GM23338 (cell line): ENCODE results near the gene GPALPP1.

Experiments used
- CTCF ChIP-seq, 2 experiments: fragments of 200-600 bp in 1 of 2; sonication (generic) in 1 of 2; conservative IDR thresholded peaks; 2 replicates each; pipeline versions ENCODE4 v1.5.1 to v1.6.1; 2016 to 2017; ENCODE audit warnings: antibody characterized with exemption in 2 of 2, low read depth in 2 of 2, mild to moderate bottlenecking in 2 of 2, moderate library complexity in 1 of 2
- EZH2 ChIP-seq: fragments of 200-600 bp; sonication (generic); IDR thresholded peaks from one replicate; pipeline ENCODE4 v1.8.0; 2017; ENCODE audit warnings: antibody characterized with exemption, mild to moderate bottlenecking, low read depth; ENCODE audit not compliant: unreplicated experiment
- EZH2phosphoT487 ChIP-seq: fragments of 200-600 bp; sonication (generic); IDR thresholded peaks from one replicate; pipeline ENCODE4 v1.8.1; 2018; ENCODE audit warnings: antibody characterized with exemption; ENCODE audit not compliant: unreplicated experiment
- JUNB ChIP-seq: IDR thresholded peaks from one replicate; pipeline ENCODE4 v1.6.1; 2016; ENCODE audit warnings: antibody characterized with exemption; ENCODE audit not compliant: unreplicated experiment
- NANOG ChIP-seq: IDR thresholded peaks from 2 replicates; pipeline ENCODE4 v1.6.1; 2016; ENCODE audit warnings: antibody characterized with exemption, borderline replicate concordance
- POLR2AphosphoS5 ChIP-seq: IDR thresholded peaks from 2 replicates; pipeline ENCODE4 v1.6.1; 2016; ENCODE audit warnings: antibody characterized with exemption, low read depth
- TF ChIP-seq, protein P1 (sequence below): IDR thresholded peaks from one replicate; pipeline ENCODE4 v1.6.1; 2018; ENCODE audit warnings: antibody characterized with exemption; ENCODE audit not compliant: unreplicated experiment

GRCh38 chr13:45051315-45051714 is 62.0 kb downstream of the GPALPP1 start:
- no peak for TF ChIP-seq CTCF (conservative IDR thresholded peaks at IDR 0.05; ENCODE audit: low read depth in 2 of 2)
- no peak for TF ChIP-seq JUNB
- TF ChIP-seq EZH2phosphoT487 = no peak
- no peak for TF ChIP-seq EZH2
- TF ChIP-seq NANOG = no peak
- no peak for TF ChIP-seq POLR2AphosphoS5
- TF ChIP-seq, protein P1, sequence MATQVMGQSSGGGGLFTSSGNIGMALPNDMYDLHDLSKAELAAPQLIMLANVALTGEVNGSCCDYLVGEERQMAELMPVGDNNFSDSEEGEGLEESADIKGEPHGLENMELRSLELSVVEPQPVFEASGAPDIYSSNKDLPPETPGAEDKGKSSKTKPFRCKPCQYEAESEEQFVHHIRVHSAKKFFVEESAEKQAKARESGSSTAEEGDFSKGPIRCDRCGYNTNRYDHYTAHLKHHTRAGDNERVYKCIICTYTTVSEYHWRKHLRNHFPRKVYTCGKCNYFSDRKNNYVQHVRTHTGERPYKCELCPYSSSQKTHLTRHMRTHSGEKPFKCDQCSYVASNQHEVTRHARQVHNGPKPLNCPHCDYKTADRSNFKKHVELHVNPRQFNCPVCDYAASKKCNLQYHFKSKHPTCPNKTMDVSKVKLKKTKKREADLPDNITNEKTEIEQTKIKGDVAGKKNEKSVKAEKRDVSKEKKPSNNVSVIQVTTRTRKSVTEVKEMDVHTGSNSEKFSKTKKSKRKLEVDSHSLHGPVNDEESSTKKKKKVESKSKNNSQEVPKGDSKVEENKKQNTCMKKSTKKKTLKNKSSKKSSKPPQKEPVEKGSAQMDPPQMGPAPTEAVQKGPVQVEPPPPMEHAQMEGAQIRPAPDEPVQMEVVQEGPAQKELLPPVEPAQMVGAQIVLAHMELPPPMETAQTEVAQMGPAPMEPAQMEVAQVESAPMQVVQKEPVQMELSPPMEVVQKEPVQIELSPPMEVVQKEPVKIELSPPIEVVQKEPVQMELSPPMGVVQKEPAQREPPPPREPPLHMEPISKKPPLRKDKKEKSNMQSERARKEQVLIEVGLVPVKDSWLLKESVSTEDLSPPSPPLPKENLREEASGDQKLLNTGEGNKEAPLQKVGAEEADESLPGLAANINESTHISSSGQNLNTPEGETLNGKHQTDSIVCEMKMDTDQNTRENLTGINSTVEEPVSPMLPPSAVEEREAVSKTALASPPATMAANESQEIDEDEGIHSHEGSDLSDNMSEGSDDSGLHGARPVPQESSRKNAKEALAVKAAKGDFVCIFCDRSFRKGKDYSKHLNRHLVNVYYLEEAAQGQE = no peak
